Fibroblast of skin of left biceps (primary cell): Measurements from ENCODE around the gene NOX5.
A peak's percentile ranks its signal among the peaks of the same experiment; 100 is the strongest.

Experiments
- DNase-seq, 2 experiments: peaks; one replicate each; pipeline ENCODE4 v3.0.0-alpha.2; 2013; ENCODE audit warnings: low read depth in 2 of 2

NOX5 gene

GRCh38 chr15:69021895-69022294 is 7.4 kb downstream of the NOX5 start:
- DNase-seq = no peak

DNA sequence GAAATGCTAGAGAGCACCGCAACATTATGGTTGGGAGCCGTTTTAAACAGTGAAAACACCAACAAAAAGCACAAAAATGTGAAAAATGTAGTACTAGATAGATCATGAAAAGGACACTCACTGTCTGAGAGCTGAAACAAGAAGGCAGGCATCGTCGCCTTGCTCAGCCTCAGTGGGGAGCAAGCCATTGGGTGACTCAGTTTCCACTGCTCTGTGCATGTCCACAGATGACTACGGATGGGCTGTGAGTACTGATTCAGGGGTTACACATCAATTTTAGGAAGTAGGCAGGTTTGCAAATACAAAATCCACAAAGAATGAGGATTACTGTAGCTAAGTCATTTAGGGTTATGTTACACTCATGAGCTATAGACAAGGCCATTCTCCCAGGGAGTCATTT is 10.8 kb downstream of the NOX5 start:
- DNase-seq = no peak

DNA sequence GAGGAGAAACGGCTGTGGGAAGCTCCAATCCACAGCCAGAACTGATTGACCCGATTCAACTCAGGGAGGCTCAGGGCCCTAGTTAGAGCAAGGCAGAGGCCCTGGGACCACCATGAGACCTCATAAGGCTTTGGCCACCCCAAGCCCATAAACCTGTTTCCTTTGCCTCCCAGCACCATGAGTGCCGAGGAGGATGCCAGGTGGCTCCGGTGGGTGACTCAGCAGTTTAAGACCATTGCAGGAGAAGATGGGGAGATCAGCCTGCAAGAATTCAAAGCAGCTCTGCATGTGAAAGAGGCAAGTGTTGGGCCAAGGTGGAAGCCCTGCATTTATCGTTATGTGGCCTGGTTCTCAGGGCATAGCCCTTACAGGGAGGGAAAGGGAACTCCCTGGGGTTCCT is 11.9 kb downstream of the NOX5 start:
- no peak for DNase-seq

DNA sequence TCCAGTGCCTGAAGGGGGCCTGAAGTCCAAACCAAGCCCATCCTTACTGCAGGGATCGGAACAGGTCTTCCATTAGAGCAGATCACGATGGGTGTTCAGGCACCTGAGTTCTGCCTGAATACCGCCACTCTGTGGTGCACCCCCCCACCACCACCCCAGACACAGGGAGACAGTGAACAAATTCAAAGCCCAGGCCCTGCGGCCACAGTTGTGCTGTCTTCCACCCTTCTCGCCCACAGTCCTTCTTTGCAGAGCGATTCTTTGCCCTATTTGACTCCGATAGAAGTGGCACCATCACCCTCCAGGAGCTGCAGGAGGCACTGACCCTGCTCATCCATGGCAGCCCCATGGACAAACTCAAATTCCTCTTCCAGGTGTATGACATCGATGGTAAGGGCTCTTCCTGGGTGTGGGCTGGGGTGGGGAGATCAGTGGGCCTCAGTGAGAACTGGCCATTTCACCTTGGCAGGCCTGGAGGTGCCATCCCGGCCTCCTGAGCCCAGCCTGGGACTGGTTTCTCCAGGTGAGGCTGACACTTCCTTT is 13.6 kb downstream of the NOX5 start:
- DNase-seq = no peak

DNA sequence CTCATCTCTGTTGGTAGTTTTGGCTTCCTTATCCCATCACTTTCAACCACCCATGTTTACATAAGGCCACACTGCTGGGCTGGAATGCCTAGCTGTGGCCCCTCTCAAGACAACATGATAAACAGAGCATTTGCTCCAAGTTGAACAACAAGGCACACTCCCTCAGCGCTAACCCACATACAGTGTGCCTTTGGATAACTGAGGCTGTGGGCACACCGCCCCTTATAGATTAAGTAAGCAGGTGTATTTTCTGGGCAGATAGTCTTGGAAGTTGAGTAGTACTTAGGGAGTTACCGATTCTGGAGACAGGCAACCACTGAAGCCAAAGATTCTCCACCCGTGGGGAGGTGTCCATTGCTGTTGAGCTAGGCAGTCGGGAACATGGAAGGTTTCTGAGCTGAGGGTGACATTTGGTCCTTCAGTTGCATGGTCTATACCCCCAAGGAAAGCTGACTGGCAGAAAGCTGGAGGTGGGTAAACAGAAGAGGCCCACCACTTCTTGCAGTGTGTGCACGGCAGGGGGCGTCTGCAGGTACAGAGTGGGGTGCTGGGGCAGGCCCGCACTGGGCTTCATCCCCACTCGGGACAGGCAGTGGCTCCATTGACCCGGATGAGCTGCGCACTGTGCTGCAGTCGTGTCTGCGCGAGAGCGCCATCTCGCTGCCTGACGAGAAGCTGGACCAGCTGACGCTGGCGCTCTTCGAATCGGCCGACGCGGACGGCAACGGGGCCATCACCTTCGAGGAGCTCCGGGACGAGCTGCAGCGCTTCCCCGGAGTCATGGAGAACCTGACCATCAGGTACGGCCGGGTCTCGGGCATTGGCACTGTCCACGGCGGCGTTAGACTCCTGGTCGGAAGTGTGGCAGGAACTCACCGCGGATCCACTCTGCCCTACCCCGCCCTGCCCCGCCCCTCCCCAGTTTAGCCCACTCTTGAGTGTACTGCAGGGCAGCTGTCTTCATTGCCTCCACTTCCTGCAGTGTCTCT is 16.8 kb downstream of the NOX5 start:
- DNase-seq = no peak

DNA sequence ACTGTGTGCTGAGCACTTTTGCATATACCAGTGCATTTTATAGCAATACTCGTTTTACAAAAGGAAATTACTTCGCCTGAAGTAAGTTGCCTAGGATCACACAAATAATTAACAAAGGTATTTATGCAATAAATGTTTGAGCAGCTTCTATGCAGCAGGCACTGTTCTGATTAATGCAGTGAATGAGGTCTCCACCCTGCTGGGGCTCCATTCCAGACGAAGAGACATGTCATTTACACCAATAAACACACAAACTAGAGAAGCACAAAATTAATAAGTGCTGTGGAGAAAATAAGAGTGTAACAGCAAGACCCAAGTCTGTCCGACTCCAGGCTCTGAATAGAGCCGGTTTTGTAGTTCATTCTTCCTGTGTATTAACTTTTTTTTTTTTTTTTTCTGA is 17.5 kb downstream of the NOX5 start:
- no peak for DNase-seq

DNA sequence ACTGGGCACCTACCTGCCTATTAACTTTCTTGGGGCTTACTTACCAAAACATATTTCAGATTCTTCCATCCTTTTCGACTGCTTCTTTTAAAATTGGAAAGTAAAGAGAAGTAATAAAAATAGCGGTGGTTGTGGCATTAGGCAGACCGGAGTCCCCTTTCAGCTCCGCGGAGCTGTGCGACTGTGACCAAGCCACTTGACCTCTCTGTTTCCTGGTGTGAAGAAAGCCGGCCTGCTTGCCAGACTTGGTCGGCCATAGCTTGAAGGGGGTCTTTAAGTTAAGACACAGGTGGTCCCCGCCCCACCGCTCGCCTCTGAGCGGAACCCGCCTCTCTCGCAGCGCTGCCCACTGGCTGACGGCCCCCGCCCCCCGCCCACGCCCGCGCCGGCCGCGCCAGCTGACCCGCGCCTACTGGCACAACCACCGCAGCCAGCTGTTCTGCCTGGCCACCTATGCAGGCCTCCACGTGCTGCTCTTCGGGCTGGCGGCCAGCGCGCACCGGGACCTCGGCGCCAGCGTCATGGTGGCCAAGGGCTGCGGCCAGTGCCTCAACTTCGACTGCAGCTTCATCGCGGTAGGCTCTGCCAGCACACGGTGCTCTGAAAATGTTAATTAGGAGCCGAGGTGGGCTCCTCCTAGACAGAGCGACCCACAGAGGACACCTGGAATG is 18.3 kb downstream of the NOX5 start:
- DNase-seq = no peak

DNA sequence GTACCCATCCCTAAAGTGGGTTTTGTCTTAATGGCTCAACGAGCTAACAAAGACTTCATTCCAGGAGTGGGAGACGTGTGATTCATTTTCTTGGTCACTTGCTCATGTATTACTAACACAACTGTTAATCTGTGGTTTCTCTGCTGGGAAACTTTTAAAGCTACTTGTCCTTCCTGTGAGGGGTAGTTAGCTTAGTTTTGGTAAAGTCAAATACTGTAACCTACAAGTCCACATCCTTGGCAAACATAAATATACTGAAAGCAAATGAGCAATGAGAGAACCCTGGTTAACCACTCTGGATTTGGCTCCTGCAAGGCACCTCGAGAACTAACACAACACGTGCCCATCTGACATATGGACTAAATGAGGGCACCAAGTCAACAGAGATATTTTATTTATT is 19.9 kb downstream of the NOX5 start:
- DNase-seq = peak; percentile 44 to 53

GRCh38 chr15:69035205-69035917 is 20.9 kb downstream of the NOX5 start:
- DNase-seq = no peak

DNA sequence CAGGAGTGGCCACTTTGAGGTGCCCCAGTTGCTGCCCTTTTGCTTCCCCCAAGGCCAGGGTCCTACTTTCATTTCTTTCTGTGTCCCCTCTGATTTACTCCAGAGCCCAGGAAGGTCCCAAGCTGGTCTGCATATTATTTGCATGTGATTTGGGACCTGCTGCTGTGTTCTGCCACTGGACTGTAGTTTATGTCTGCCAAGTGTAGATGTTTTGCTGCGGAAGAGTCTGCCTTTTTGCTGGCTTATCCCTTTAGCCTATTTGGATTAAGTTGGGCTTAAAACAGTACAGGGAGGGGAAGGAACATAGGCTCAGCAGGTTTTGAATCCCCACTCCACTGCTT is 21.4 kb downstream of the NOX5 start:
- DNase-seq = no peak

- DNase-seq = no peak
Observed at GRCh38 chr15:69036826-69037225, 22.3 kb downstream of the NOX5 start.

GRCh38 chr15:69037482-69037881 is 23.0 kb downstream of the NOX5 start:
- DNase-seq = no peak

DNA sequence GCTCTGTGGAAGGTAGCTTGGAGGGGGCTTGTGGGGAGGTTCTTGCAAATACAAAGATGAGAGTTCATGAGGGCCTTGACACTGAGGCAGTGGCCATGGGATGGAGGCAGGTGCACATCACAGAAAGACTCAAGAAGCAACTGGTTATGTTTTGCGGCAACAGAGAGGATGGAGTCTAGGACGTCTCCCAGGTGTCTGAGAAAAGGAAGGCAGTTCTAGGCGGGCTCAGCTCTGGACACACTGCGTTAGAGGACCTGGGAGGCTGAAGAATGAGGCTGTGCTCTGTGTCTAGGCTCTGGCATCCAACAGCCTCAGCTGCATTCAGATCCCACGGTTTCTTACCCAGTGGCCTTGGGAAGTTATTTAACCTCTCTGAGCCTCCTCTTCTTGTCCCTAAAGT is 23.5 kb downstream of the NOX5 start:
- no peak for DNase-seq

DNA sequence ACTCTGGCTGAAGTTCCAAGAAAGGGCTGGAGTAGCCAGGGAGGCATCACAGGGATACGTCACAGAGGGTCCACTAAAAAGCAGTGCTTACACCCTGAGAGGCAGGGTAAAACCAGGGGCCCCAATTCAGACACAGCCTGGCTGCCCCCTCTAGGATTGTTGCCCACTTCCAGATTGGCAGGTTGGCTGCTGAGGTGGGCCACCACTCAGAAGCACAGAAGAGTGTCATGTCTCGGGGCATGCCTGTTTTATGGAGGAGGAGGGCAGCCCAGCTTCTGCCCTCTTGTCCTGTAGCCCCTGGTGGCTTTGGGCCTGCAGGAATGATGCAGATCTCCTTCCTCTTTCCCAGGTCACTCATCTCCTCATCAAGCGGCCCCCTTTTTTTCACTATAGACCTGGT is 24.0 kb downstream of the NOX5 start:
- no peak for DNase-seq

GRCh38 chr15:69039516-69040225 is 25.2 kb downstream of the NOX5 start:
- DNase-seq = no peak

GRCh38 chr15:69042531-69042930 is 28.0 kb downstream of the NOX5 start:
- DNase-seq = no peak

GRCh38 chr15:69045802-69046201 is 31.3 kb downstream of the NOX5 start:
- no peak for DNase-seq

- no peak for DNase-seq
Observed at GRCh38 chr15:69046781-69047180, 32.3 kb downstream of the NOX5 start.

DNA sequence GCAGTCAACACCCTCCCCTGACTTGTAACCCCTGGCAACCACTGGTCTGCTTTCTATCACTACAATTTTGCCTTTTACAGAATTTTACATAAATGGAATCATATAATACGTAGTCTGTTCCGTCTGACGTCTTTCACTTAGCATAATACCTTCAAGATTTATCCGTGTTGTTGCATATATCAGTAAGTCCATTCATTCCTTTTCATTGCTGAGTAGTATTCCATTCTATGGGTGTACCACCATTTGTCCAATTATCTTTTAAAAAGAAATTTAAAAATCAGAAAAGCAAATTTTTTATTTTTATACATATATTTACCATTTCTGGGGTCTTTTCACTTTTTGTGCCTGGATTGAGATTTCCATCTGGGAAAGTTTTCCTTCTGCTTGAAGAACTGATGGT is 35.5 kb downstream of the NOX5 start:
- no peak for DNase-seq

- DNase-seq = no peak
Observed at GRCh38 chr15:69055251-69055650, 40.8 kb downstream of the NOX5 start.

- DNase-seq = no peak
Observed at GRCh38 chr15:69056365-69056764, 41.9 kb downstream of the NOX5 start.
